SK-N-SH (cell line): Measurements from ENCODE around the gene ICA1.

Source experiments
- CHD2 ChIP-seq: fragments of 150-350 bp; IDR thresholded peaks from 2 replicates; pipeline ENCODE4 v1.6.1; 2018; ENCODE audit warnings: low read length; ENCODE audit not compliant: partially characterized antibody
- ELF1 ChIP-seq: IDR thresholded peaks from 2 replicates; pipeline ENCODE4 v1.4.0; 2012
- EP300 ChIP-seq, 2 experiments: IDR thresholded peaks; 2 replicates each; pipeline versions ENCODE4 v1.4.0 to v1.6.1; 2012; ENCODE audit warnings: borderline replicate concordance in 1 of 2, low read depth in 1 of 2, low read length in 1 of 2
- GATA2 ChIP-seq: sonication (generic); formaldehyde crosslinking; IDR thresholded peaks from 2 replicates; pipeline ENCODE4 v1.5.0; 2020; ENCODE audit warnings: mild to moderate bottlenecking, missing genetic modification reagents
- JUND ChIP-seq: IDR thresholded peaks from 2 replicates; pipeline ENCODE4 v1.4.0; 2012
- MXI1 ChIP-seq: IDR thresholded peaks from 2 replicates; pipeline ENCODE4 v1.6.1; 2012; ENCODE audit warnings: mild to moderate bottlenecking, low read depth, low read length, improper control_type of control experiment
- POLR2AphosphoS5 ChIP-seq: IDR thresholded peaks from 2 replicates; pipeline ENCODE4 v1.6.1; 2012; ENCODE audit warnings: low read depth, low read length
- RFX5 ChIP-seq: IDR thresholded peaks from 2 replicates; pipeline ENCODE4 v1.6.1; 2012; ENCODE audit warnings: mild to moderate bottlenecking, improper control_type of control experiment, low read length
- TAF1 ChIP-seq: IDR thresholded peaks from 2 replicates; pipeline ENCODE4 v1.6.1; 2012; ENCODE audit warnings: low read depth, mild to moderate bottlenecking, low read length, moderate library complexity, borderline replicate concordance
- TF ChIP-seq, protein P1 (sequence below): fragments of 200-600 bp; sonication (generic); IDR thresholded peaks from 2 replicates; pipeline ENCODE4 v1.6.1; 2017; ENCODE audit warnings: antibody characterized with exemption, mild to moderate bottlenecking, moderate library complexity
- TF ChIP-seq, protein P2 (sequence below): IDR thresholded peaks from 2 replicates; pipeline ENCODE4 v1.6.1; 2012; ENCODE audit warnings: mild to moderate bottlenecking, low read depth, low read length, moderate library complexity

DNA sequence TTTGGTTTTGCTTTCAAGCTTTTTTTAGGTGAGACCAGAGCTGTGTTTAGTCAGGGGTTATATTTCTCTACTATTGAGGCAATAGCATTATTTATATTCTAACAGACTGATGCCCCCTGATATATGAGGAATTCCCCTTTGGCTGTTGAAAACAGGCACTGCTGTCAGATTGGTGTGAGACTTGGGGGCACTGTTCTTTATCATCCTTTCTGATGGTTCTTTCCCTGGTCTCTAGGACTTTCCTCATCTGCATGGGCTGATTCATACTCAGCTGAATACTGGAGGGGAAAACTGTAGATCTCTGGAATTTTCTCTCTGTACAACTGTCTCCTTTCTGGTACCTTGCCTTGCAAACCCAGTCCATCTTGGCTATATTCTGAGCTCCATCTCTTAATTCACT, 10.0 kb upstream of the ICA1 start:
- no peak; a peak in 1 of 4 replicates for TF ChIP-seq EP300 (IDR thresholded peaks at IDR 0.05; ENCODE audit: borderline replicate concordance in 1 of 2, low read depth in 1 of 2, low read length in 1 of 2)
- TF ChIP-seq, protein P1, sequence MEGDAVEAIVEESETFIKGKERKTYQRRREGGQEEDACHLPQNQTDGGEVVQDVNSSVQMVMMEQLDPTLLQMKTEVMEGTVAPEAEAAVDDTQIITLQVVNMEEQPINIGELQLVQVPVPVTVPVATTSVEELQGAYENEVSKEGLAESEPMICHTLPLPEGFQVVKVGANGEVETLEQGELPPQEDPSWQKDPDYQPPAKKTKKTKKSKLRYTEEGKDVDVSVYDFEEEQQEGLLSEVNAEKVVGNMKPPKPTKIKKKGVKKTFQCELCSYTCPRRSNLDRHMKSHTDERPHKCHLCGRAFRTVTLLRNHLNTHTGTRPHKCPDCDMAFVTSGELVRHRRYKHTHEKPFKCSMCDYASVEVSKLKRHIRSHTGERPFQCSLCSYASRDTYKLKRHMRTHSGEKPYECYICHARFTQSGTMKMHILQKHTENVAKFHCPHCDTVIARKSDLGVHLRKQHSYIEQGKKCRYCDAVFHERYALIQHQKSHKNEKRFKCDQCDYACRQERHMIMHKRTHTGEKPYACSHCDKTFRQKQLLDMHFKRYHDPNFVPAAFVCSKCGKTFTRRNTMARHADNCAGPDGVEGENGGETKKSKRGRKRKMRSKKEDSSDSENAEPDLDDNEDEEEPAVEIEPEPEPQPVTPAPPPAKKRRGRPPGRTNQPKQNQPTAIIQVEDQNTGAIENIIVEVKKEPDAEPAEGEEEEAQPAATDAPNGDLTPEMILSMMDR = no peak
- no peak for TF ChIP-seq POLR2AphosphoS5
- no peak for TF ChIP-seq TAF1
- no peak for TF ChIP-seq RFX5
- no peak for TF ChIP-seq JUND
- TF ChIP-seq MXI1 = no peak
- no peak for TF ChIP-seq CHD2
- TF ChIP-seq, protein P2, sequence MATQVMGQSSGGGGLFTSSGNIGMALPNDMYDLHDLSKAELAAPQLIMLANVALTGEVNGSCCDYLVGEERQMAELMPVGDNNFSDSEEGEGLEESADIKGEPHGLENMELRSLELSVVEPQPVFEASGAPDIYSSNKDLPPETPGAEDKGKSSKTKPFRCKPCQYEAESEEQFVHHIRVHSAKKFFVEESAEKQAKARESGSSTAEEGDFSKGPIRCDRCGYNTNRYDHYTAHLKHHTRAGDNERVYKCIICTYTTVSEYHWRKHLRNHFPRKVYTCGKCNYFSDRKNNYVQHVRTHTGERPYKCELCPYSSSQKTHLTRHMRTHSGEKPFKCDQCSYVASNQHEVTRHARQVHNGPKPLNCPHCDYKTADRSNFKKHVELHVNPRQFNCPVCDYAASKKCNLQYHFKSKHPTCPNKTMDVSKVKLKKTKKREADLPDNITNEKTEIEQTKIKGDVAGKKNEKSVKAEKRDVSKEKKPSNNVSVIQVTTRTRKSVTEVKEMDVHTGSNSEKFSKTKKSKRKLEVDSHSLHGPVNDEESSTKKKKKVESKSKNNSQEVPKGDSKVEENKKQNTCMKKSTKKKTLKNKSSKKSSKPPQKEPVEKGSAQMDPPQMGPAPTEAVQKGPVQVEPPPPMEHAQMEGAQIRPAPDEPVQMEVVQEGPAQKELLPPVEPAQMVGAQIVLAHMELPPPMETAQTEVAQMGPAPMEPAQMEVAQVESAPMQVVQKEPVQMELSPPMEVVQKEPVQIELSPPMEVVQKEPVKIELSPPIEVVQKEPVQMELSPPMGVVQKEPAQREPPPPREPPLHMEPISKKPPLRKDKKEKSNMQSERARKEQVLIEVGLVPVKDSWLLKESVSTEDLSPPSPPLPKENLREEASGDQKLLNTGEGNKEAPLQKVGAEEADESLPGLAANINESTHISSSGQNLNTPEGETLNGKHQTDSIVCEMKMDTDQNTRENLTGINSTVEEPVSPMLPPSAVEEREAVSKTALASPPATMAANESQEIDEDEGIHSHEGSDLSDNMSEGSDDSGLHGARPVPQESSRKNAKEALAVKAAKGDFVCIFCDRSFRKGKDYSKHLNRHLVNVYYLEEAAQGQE = no peak
- TF ChIP-seq GATA2 (CRISPR knock-in tag) = no peak
- no peak for TF ChIP-seq ELF1
